HG02759 (cell line): ENCODE results near the gene SIK3.

Experiments used
- ATAC-seq: cut with Tn5 transposase; IDR thresholded peaks from one replicate; pipeline ENCODE4 v1.9.1; 2021; ENCODE audit warnings: mild to moderate bottlenecking, moderate library complexity; ENCODE audit not compliant: unreplicated experiment

Gene SIK3

DNA sequence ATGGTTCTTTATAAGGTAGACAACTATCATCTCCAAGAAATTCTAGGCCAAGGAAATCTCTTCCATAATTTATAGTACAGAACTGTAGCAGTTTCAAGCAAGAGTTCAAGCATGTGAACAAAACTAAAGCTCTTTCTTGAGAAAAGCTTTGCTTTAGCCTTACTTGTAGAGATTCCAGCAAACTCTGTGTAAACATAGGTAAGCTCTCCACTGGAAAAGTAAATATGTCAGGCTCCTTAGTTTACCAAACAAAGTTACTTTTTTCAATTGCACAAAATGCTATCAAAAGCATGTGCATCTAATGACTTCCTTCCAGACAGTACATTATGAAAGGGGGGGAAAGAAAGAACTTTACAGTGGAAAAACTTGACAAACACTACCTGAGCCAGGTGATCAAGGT is 125.0 kb downstream of the SIK3 start:
- no peak for ATAC-seq

DNA sequence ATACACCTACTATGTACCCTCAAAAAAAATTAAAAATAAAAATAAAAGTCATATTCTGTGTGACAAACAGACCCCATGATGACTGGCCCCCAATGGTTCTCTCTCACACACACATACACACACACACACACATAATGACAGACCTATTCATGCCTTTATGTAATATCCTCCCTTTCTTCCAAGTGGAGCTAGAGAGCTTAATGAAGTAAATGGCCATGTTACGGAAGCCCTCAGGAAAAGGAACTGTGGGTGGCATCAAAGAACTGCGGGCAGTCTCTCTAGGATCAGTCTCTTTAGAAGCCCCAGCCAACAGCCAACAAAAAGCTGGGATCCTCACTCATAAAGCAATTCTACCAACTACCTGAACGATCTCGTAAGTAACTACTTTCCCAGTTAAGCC is 125.5 kb downstream of the SIK3 start:
- ATAC-seq = no peak

DNA sequence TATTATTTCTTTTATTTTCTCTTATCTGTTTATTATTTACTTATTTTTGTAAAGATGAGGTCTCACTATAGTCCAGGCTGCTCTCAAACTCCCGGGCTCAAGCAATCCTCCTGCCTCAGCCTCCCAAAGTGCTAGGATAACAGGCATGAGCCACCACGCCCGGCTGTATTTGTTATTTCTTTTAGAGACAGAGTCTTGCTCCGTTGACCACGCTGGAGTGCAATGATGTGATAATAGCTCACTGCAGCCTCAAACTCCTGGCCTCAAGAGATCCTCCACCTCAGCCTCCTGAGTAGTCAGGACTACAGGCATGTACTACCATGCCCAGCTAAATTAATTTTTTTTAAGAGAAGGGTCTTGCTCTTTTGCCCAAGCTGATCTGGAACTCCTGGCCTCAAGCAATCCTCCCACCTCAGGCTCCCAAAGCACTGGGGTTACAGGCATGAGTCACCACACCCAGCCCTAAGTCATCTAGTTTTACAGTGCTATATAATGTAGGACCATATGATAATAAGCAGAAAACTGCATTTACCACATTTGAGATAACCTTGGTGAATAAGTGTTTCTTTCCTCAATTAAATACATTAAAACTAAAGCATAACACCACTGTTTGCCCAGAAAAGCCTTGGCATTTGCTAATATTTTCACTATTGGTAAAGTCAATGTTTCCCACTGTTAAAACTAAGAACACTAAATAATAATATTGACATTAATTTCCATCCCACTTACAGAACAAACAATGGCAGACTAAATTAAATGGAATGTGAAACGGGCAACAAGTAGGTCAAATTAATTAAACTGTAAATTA is 127.5 kb downstream of the SIK3 start:
- no peak for ATAC-seq

DNA sequence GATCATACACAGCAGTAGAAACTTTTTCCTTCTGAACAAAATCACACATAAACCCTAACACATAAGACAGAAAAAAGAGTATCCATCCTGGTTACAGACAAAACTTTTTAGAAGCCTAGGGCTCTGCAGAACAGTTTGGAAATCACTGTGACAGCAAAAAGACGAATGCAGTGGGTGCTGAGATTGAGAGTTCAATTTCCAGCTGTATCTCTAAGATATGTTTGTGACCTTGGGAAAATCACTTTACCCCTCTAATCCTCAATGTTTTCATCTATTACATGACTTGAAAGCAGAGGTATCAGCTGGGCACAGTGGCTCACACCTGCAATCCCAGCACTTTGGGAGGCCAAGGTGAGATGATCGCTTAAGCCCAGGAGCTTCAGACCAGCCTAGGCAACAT is 128.5 kb downstream of the SIK3 start:
- ATAC-seq = no peak

DNA sequence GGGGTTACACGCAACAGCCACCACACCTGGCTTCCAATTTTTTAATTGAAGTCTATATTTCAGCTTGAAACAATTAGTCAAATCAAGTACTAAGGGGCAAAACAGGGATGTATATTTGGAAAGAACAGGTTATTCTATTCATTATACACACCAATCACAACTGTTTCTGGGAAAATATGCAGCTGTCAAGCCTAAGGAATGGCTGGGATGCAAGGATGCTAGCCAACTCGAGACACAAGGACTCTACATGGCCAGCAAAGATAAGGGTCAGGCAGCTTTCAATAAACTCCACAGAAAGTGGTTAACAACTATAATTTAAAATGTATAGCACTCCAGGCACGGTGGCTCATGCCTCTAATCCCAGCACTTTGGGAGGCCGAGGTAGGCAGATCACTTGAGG is 134.0 kb downstream of the SIK3 start:
- ATAC-seq = no peak

DNA sequence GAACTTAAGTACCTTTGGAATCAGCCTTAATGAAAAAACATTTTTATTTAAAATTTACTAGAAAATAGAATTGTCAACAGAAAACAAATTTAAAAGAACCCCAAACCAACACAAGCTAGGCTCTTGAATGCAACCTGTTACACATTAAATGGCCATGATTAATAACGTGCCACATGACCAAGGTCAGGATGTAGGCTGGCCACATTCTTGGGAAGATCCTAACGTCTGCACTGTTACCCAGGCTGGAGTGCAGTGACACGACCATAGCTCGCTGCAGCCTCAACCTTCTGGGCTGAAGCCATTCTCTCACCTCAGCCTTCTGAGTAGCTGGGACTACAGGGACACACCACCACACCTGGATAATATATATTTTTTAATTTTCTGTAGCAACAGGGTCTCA is 134.4 kb downstream of the SIK3 start:
- ATAC-seq = no peak

DNA sequence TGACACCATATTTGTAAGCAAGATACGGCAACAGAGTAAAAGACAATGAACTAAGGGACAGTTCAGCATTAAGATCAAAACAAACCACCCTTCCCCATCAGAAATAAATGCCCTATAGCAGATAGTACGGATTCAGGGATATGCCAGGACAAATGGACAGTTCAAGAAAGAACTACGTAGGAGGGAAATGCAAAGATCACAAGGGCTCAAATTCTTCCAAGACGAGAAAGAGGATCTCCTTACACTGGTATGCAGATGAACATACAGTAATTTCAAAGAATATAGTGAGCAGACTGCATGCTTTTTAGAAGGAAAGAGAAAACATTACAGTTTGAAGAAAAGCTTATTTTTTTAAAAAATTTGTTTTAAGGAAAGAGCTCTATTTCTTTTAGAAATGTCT is 136.1 kb downstream of the SIK3 start:
- ATAC-seq = no peak

DNA sequence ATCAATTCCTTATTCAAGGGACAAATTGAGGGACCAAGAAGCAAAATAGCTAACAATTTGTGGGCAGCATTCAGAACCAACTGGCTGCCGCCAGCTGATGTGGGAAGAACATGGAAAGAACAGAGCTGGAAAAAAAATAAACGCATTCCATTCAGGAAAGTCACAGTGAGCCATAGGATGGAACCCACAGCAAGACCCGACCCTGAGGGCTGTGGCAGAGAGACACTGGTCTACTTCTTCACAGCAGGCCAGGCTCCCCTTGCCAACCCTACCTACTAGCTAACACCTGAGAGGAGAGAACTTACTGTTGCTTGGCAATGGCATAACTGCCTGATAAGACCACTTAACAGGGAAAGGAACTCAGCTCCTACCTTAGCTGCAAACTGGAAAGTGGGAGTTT is 137.3 kb downstream of the SIK3 start:
- no peak for ATAC-seq

DNA sequence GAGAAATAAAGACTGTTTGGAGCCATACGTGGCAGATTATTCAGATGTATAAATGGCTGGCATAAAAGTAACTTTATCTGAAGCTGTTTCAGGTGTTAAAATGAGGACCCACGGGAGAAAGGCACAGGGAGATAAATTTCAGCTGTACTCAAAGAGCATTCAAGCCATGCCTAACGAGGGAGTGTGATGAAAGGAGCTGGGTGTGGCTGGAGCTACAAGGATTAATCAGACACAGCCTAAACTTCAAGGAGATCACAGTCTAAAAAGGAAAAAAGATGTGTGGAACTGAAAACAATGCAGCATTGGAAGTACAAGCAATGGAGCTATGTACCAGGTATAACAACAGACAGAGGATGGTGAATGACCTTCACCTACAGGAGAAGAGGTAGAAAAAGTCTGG is 140.0 kb downstream of the SIK3 start:
- ATAC-seq = no peak

DNA sequence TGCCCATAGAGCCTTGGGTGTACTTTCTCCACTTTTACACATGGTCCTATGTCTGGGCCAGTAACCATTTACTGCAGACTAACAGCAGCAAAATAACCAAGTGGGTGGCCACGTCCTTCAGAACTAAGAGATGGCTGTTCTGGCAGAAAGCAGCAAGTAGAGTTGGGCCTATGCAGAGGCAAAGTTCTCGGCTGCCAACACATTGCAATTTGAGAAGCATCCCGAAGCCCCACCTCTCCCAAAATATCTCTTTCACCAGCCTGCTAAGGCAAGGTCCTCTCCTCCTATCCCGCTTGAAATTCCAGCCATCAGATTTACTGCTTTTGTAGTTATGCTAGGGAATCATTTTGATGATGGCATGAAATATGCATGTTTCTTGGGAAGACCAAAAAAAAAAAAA is 142.3 kb downstream of the SIK3 start:
- ATAC-seq = no peak

DNA sequence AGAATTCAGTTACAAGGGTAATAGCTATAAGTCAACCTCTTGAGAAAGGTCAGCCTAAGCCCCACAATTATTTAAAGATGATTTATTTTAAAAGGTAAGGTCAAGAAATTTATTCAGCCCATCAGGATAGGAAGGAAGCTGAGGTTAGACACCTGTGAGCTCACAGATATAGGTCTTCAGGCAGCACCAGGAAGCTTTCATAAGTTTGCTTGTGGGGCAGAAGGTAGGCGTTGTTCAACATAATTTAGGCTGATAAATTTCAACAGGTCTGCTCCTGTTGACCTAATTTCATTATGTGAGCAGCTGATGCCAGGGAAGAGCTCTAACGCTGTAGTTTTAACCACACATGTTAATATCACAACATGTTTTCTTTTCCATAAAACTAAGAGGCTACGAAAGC is 142.7 kb downstream of the SIK3 start:
- no peak for ATAC-seq

DNA sequence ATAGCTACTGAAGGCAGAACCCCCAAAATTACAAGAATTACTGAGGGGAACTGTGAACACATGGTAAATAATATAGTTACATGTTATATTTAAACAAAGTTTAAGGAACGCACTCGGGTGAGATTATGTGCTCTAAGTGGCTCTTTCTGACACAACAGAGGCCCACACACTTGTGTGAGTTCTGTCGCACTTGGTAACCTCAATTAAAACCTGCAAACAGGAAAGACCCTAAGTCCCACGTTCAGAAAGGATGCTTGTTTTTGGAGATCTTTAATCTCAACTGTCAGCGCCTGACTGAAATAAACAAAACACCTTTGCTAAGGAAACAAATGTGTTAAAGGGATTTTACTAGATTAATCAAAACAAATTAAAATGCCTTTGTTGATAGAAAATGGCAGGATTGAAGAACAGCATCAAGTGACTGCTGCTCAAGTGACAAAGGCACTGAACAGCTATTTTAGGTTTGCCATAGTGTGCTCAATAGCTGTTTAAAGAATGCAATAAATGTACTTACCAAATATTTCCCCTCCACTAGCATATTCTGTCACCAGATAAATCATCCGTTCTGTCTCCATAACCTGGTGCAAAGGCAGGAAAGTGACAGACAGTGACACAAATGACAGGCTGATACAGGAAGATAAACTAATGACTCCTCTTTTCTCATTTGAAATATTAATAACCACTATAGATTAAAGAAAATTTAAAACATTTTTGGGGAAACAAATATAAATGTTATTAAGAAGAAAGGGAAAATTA is 144.5 kb downstream of the SIK3 start:
- no peak for ATAC-seq

DNA sequence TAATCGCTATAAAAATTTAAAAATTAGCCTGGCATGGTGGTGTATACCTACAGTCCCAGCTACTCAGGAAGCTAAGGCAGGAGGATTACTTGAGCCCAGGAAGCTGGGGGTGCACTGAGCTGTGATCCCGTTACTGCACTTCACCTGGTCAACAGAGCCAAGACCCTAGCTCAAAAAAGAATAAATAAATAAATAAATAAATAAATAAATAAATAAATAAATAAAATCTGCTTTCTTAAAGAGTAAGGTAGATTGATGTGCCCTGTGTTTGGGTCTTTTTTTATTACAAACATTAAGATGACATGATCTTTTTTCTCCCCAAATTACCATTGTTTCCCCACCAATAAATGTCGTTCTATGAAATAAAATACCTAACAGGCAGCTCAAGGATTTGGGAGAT is 146.5 kb downstream of the SIK3 start:
- ATAC-seq = no peak

DNA sequence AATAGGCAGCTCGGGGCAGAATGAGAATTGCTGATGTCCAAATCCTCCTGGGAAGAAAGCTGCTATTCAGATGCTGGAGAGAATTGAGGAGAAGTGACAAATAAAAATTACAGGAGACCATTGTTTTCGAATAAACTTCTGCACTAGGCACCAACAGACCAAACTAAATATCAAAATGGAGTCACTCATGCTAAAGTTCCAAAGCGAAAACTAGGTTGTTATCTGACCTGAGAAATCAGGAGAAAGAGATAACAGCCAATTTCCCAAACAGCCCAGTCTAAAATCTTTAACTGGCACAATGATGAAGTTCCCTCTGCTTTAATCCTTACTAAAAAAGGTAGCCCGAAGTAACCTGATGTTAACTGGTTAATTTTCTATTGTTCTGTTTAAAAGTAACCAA is 148.0 kb downstream of the SIK3 start:
- no peak for ATAC-seq

DNA sequence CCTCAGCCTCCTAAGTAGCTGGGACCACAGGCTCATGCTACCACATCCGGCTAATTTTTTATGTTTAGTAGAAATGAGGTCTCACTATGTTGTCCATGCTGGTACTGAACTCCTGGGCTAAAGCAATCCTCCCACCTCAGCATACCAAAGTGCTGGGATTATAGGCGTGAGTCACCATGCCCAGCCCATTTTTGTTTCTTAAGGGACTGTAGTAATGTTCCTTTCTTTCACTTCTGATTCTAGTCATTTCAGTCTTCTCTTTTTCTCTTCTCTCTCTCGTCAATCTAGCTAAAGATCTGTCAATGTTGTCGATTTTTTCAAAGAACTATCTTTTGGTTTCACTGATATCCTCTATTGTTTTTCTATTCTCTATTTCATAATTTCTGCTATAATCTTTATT is 149.8 kb downstream of the SIK3 start:
- ATAC-seq = no peak

DNA sequence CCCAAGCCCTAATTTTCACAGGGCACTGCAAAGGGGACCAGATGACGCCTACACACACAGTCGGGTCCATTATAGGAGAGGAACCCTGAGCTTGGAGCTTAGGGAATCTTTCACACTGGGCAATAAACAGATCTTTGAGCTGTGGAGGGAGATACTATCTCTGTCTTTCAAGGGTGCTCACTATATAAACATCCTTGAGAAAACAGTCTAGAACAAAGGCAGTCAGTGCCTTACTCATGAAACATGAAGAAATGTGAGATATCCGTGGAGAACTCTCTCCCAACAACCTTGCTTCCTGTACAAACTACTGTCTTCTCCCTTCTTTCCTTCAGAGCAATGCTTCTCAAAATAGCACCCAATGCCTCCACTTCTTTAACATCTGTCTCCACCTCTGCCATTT is 151.8 kb downstream of the SIK3 start:
- no peak for ATAC-seq

DNA sequence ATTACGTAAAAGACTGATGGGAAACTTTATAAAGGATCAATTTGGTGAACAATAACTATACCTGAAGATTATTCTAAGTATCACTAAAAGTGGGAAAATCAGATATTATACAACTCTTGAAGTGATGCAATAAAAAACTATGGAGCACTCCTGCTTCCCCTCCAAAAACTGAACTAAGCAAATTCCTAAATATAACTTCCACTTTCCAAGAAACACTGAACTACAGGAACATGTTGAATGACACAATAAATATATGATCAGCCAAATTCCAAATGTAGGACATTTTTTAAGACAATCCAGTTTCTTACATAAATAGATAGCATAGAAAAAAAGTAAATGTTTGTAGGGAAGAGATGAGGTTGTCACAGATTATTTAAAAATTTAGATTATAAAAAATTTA is 158.7 kb downstream of the SIK3 start:
- no peak for ATAC-seq

DNA sequence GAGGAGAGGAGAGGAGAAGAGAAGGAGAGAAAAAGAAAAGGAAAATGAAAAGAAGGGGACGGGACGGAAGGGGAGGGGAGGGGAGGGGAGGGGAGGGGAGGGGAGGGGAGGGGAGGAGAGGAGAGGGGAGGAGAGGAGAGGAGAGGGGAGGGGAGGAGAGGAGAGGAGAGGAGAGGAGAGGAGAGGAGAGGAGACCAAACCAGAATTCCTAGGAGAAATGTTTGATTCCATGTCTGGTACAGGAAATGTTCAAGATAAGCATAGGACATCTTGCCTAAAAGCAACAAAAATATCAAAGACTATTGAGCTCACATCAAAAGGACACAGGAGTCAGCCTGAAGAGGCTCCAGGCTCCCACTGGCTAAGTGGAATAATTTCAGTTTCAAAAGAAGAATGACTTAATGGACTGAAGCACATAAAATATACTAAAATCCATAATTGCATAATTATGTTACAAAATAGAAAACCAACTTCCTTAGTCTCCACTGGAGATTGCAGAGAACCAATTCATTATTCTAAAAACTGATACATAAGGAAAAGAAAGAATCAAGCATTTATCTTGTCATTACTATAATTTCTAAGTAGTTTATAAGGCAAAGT is 159.7 kb downstream of the SIK3 start:
- no peak for ATAC-seq

DNA sequence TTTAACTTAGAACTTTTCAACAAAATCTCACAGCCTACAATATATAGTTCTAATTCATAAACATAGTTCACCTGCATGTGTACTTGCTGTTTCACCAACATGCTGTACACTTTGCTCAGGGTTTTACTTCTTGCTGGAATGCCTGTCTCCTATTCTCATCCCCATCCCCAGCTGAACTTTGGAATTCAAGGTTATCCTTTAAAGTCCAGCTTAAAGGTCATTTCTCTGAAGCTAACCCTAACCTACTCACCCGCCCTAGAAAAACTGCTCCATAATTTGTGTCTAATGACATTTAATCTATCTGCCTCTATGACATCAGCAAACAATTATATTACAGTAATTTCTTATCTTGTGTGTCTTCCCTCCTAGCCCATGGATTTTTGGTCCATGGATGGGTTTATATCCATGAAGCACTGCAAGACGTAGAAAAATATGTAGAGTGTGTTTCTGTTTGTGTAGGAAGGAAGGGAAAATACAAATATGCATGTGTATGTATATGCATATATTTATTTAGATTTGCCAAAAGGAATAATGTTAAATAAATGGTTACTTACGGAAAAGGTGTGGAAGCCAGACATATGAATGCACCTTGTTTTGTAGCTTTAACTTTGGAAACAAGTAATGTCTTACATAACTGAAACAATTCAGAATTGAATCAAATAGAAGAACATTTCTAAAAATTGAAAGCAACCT is 161.3 kb downstream of the SIK3 start:
- no peak for ATAC-seq

DNA sequence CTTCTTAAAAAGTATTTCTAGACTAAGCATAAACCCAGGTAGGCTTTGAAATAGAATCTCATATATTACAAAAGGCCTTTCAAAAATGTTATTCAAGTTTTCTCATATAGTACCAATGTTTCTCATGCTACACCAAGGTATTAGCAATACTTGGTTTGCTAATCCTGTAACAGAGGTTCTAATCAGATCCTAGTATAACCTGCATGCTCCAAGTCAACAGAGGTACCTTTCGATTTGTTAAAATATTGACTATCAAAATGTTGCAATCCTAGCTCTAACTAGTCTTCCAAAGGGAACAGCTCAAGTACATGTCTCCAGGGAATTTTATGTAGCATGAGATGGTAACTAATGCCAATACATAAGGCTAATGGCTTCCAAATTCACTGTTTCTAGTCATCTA is 162.7 kb downstream of the SIK3 start:
- no peak for ATAC-seq

DNA sequence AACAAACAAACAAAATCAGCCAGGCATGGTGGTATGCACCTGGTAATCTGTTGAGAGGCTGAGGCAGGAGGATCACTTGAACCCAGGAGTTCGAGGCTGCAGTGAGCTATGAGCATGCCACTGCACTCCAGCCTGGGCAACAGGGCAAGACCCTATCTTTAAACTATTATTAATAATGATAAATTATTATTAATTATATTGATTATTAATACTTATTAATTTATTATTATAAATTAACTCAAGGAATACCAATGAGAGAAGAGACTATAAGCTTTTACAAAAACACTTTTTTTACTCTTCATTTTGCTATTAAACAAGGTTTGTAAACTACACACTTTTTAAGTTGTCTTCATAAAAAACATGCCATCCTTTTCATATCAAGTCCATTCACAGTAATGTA is 163.1 kb downstream of the SIK3 start:
- ATAC-seq = no peak

DNA sequence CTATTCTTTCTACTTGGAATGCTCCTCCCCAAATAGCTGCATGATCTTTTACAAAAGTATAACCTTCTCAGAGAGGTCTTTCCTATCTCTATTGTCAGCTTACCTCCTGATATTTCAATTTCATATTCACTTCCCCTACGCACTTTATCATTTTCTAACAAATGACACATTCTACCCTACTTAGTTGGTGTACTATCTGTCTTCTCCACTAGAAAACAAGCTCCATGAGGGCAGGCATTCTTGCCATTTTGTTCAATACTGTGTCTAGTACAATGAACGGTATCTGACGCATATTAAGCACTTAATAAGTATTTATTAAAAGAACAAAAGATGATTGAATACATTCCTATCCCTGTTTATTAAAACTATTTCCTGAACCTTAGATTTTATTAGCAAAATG is 164.3 kb downstream of the SIK3 start:
- no peak for ATAC-seq
